DND-41 (cell line): ENCODE results near the gene TFCP2.
A peak's percentile ranks its signal among the peaks of the same experiment; 100 is the strongest.

Experiments used
- ATAC-seq: fragments of 200-7000 bp; cut with Tn5 transposase; 3 replicates; pipeline ENCODE4 v1.9.1; 2021; ENCODE audit warnings: low read depth; ENCODE audit not compliant: insufficient read depth
- DNase-seq: peaks from one replicate; pipeline ENCODE4 v3.0.0-alpha.2; 2020
- H2AFZ ChIP-seq: 2 replicates; pipeline ENCODE4 v1.6.0; 2012; ENCODE audit warnings: low read depth, low read length
- H3K27ac ChIP-seq: 2 replicates; pipeline ENCODE4 v1.5.1; 2012; ENCODE audit warnings: low read length, inconsistent platforms
- H3K27me3 ChIP-seq: fragments of 200-600 bp; sonication (generic); 2 replicates; pipeline ENCODE4 v1.6.0; 2012; ENCODE audit warnings: low read length, mild to moderate bottlenecking, inconsistent platforms; ENCODE audit not compliant: insufficient read depth, poor library complexity
- H3K36me3 ChIP-seq: 2 replicates; pipeline ENCODE4 v1.5.1; 2012; ENCODE audit warnings: low read length, inconsistent platforms; ENCODE audit not compliant: insufficient read depth
- H3K4me1 ChIP-seq: 2 replicates; pipeline ENCODE4 v1.5.1; 2012; ENCODE audit warnings: mild to moderate bottlenecking, low read length; ENCODE audit not compliant: insufficient read depth
- H3K4me2 ChIP-seq: 2 replicates; pipeline ENCODE4 v1.6.0; 2012; ENCODE audit warnings: mild to moderate bottlenecking, moderate library complexity, low read length, inconsistent platforms; ENCODE audit not compliant: insufficient read depth
- H3K4me3 ChIP-seq, 2 experiments: fragments of 200-600 bp in 1 of 2; shearing (Covaris generic) in 1 of 2; 2 replicates each; pipeline ENCODE4 v1.5.1; 2012 to 2016; ENCODE audit warnings: inconsistent platforms in 2 of 2, low read length in 2 of 2, mild to moderate bottlenecking in 2 of 2, low read depth in 1 of 2, moderate library complexity in 1 of 2
- H3K79me2 ChIP-seq: 2 replicates; pipeline ENCODE4 v1.6.0; 2012; ENCODE audit warnings: low read length, inconsistent platforms; ENCODE audit not compliant: insufficient read depth
- H3K9ac ChIP-seq: 2 replicates; pipeline ENCODE4 v1.6.0; 2012; ENCODE audit warnings: low read depth, mild to moderate bottlenecking, inconsistent platforms, low read length, moderate library complexity
- H3K9me3 ChIP-seq: 2 replicates; pipeline ENCODE4 v1.5.1; 2012; ENCODE audit warnings: low read length, moderate library complexity, mild to moderate bottlenecking, inconsistent platforms; ENCODE audit not compliant: insufficient read depth, severe bottlenecking
- H4K20me1 ChIP-seq: 2 replicates; pipeline ENCODE4 v1.6.0; 2012; ENCODE audit warnings: low read length; ENCODE audit not compliant: insufficient read depth
- EZH2 ChIP-seq: IDR thresholded peaks from 3 replicates; pipeline ENCODE4 v1.6.1; 2012; ENCODE audit warnings: borderline replicate concordance, low read depth, mild to moderate bottlenecking, moderate library complexity, low read length, inconsistent platforms; ENCODE audit not compliant: severe bottlenecking
- TF ChIP-seq, protein P1 (sequence below): IDR thresholded peaks from 2 replicates; pipeline ENCODE4 v1.5.1; 2012; ENCODE audit warnings: borderline replicate concordance, low read length, moderate library complexity, mild to moderate bottlenecking; ENCODE audit not compliant: poor library complexity, severe bottlenecking; ENCODE audit errors: extremely low read depth

Gene TFCP2

DNA sequence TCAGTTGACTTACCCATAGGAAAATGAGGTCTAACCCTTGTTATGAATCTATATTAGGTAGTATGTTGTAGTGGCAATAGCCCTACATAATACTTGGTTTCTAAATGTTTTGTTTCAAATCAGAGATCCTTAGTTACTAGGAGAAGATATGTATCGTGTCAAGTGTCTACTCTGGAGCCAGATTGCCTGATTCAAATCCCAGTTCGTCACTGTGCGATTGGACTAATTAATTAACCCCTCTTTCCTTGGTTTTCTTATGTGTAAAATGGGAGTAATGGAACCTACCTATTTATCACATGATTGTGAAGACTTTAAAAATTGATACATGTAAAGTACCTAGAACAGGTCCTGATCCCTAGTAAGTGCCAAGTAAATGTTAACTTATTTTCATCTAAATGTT is 123.4 kb downstream of the TFCP2 start:
- no peak for ATAC-seq
- H3K4me2 ChIP-seq, result peak overlapping the region; percentile 87
- no peaks in the 10 kb centered on the region; the same call in 1 of the 2 replicates for H4K20me1 ChIP-seq
- TF ChIP-seq, protein P1, sequence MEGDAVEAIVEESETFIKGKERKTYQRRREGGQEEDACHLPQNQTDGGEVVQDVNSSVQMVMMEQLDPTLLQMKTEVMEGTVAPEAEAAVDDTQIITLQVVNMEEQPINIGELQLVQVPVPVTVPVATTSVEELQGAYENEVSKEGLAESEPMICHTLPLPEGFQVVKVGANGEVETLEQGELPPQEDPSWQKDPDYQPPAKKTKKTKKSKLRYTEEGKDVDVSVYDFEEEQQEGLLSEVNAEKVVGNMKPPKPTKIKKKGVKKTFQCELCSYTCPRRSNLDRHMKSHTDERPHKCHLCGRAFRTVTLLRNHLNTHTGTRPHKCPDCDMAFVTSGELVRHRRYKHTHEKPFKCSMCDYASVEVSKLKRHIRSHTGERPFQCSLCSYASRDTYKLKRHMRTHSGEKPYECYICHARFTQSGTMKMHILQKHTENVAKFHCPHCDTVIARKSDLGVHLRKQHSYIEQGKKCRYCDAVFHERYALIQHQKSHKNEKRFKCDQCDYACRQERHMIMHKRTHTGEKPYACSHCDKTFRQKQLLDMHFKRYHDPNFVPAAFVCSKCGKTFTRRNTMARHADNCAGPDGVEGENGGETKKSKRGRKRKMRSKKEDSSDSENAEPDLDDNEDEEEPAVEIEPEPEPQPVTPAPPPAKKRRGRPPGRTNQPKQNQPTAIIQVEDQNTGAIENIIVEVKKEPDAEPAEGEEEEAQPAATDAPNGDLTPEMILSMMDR, result no peak
- TF ChIP-seq EZH2, result no peak
- peak overlapping the region; percentile 79 for H3K9ac ChIP-seq
- H3K36me3 ChIP-seq, result peaks cover 29% of the 10 kb centered on the region
- peak overlapping the region; percentile 97 for H3K27ac ChIP-seq
- H2AFZ ChIP-seq, result no peak overlapping the region
- no peaks in the 10 kb centered on the region for H3K27me3 ChIP-seq
- peaks cover 27% of the 10 kb centered on the region for H3K79me2 ChIP-seq
- H3K4me3 ChIP-seq, result peak overlapping the region; percentile 70 to 72; a peak in 3 of 4 replicates
- H3K9me3 ChIP-seq, result no peaks in the 10 kb centered on the region
- DNase-seq, result no peak
- peaks cover 33% of the 10 kb centered on the region for H3K4me1 ChIP-seq

DNA sequence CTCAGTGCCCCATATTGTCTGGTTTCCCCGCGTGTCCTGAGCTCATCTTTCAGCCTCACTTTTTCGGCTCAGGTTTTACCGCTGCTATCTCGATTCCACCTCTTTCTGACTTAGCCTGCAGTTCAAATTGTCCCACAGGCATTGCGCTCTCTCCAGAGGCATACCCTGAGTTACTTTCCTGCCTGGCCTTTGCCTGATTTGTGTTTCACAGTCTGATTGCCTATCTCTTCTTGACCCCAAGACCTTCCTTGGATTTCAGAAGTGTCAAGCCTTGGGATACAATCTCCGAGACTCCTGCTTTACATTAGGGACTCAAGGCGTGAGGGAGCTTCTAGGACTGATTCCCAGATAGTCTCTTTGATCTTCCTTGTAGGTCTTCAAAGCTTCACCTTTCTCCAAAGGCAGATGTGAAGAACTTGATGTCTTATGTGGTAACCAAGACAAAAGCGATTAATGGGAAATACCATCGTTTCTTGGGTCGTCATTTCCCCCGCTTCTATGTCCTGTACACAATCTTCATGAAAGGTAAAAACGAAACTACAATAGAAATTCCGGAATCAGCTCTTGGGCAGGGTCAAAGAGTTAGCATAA is 124.2 kb downstream of the TFCP2 start:
- Histone ChIP-seq H3K36me3 (peaks cover 21% of the 10 kb centered on the region), H3K4me2 (peak overlapping the region; percentile 87), H3K9ac (peak overlapping the region; percentile 79), H3K79me2 (peaks cover 27% of the 10 kb centered on the region), H3K4me3 (peak overlapping the region; percentile 70 to 72), H4K20me1 (no peaks in the 10 kb centered on the region; the same call in 1 of the 2 replicates), H3K4me1 (peaks cover 33% of the 10 kb centered on the region), H3K27ac (peak overlapping the region; percentile 97), H2AFZ (peak overlapping the region; percentile 81), H3K27me3 (no peaks in the 10 kb centered on the region), H3K9me3 (no peaks in the 10 kb centered on the region)
- no peak for TF ChIP-seq EZH2
- peak; percentile 24 for DNase-seq
- no peak for ATAC-seq

DNA sequence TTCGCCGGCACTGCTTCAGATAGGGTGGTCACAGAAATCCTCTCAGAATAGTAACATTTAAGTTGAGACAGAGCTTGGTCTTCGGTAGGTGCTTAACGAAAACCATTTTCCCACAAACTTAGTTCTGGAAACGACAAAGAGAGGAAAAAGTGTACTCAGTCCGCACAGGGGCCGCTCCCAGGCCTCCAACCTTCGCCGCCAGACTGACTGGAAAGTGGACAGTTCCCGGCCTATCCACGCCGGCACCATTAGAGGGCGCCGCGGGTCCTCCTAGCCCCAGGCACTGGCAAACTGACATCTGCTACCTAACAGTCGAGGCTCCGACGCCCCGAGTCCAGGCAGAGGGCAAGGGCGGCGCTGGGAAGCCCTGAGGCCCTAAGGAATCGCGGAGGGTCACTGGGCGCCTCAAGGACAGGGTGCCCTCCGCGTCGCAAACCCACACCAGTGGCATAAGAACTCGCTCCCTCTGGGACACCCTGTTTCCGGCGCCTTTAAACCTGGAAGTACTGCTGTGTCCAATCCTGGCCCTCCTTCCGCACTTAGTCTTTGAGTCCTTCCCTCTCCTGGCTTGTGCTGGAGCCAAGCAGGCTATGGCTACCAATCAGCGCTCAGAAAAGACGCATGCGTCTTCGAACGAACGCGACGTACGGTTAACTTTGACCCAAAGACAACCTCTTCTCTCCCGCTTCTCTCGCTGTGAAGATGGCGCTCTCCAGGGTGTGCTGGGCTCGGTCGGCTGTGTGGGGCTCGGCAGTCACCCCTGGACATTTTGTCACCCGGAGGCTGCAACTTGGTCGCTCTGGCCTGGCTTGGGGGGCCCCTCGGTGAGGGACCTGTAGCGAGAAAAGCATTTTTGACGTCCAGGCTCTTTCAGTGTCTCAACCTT is 125.0 kb downstream of the TFCP2 start, which contains the start of gene LETMD1:
Gene LETMD1 (plus strand): TSS at position 673 of the 886 bp plus-strand sequence. CDS start 30 bp downstream, at position 703.
- peak; percentile 97 for ATAC-seq

More for the DNA sequence above, 125.0 kb downstream of the TFCP2 start, which contains the start of gene LETMD1:
- Histone ChIP-seq H3K79me2 (peaks cover 27% of the 10 kb centered on the region), H3K27ac (peak within 1 kb of the TSS; percentile 97), H3K4me3 (peak within 1 kb of the TSS; percentile 70 to 72), H3K9me3 (no peaks in the 10 kb centered on the region), H3K36me3 (peaks cover 13% of the 10 kb centered on the region), H3K9ac (peak within 1 kb of the TSS; percentile 79), H4K20me1 (no peaks in the 10 kb centered on the region; the same call in 1 of the 2 replicates), H3K4me1 (peaks cover 33% of the 10 kb centered on the region), H3K27me3 (no peaks in the 10 kb centered on the region), H3K4me2 (peak within 1 kb of the TSS; percentile 87), H2AFZ (peak within 1 kb of the TSS; percentile 87)
- no peak for TF ChIP-seq EZH2
- TF ChIP-seq, protein P1, result peak; percentile 97
- peak; percentile 96 for DNase-seq
